GM18858 (cell line): Measurements from ENCODE around the gene VWA7.
"Not testable (repeated sequence)": the region's sequence is repeated elsewhere in the genome, so short reads cannot be mapped to it uniquely, and the experiment has no call there.

ENCODE experiments used
- ATAC-seq: cut with Tn5 transposase; IDR thresholded peaks from one replicate; pipeline ENCODE4 v1.9.1; 2021; ENCODE audit not compliant: unreplicated experiment

Gene VWA7

GRCh38 chr6:31805939-31806469 lies 28.9 kb upstream of the VWA7 start:
- ATAC-seq, result no peak

- not testable (repeated sequence) for ATAC-seq
Measured at GRCh38 chr6:31801031-31801927, 24.2 kb upstream of the VWA7 start.

- ATAC-seq, result no peak
Measured at GRCh38 chr6:31799781-31800180, 22.7 kb upstream of the VWA7 start.

GRCh38 chr6:31797588-31797987 lies 20.5 kb upstream of the VWA7 start:
- ATAC-seq, result no peak

- ATAC-seq, result no peak
Measured at GRCh38 chr6:31796993-31797385, 19.9 kb upstream of the VWA7 start.

GRCh38 chr6:31795616-31796298 lies 18.6 kb upstream of the VWA7 start, which contains the start of gene VARS1:
Gene VARS1 (minus strand): TSS chr6:31795752. CDS start chr6:31795217, 535 bp downstream.
- ATAC-seq, result peak; percentile 56

- no peak for ATAC-seq
Measured at GRCh38 chr6:31794866-31795615, 17.9 kb upstream of the VWA7 start.

GRCh38 chr6:31794294-31794865 lies 17.3 kb upstream of the VWA7 start:
- no peak for ATAC-seq

- not testable (repeated sequence) for ATAC-seq
Measured at GRCh38 chr6:31793927-31794245, 16.8 kb upstream of the VWA7 start.

GRCh38 chr6:31792761-31793171 lies 15.6 kb upstream of the VWA7 start:
- no peak for ATAC-seq

GRCh38 chr6:31792090-31792374 lies 14.9 kb upstream of the VWA7 start:
- no peak for ATAC-seq

GRCh38 chr6:31791324-31792089 lies 14.4 kb upstream of the VWA7 start:
- ATAC-seq, result no peak

GRCh38 chr6:31785475-31785874 lies 8.3 kb upstream of the VWA7 start:
- no peak for ATAC-seq

- no peak for ATAC-seq
Measured at GRCh38 chr6:31784098-31784925, 7.2 kb upstream of the VWA7 start.

- ATAC-seq, result no peak
Measured at GRCh38 chr6:31782126-31782855, 5.2 kb upstream of the VWA7 start.

- ATAC-seq, result no peak
Measured at GRCh38 chr6:31781244-31782125, 4.4 kb upstream of the VWA7 start.

- no peak for ATAC-seq
Measured at GRCh38 chr6:31780507-31781243, 3.5 kb upstream of the VWA7 start.
